Nephron progenitor cell (in vitro differentiated cells): Measurements from ENCODE around the gene PGM2.
A peak's percentile ranks its signal among the peaks of the same experiment; 100 is the strongest.

Experiments used
- DNase-seq: peaks from one replicate; pipeline ENCODE4 v3.0.0; 2021
- H3K27ac Mint-ChIP-seq: 2 replicates; pipeline ENCODE4 v1.8.0; 2021; ENCODE audit warnings: mild to moderate bottlenecking, moderate library complexity, mixed read lengths
- H3K27me3 Mint-ChIP-seq: 2 replicates; pipeline ENCODE4 v1.8.0; 2021; ENCODE audit warnings: mild to moderate bottlenecking, low read depth, mixed read lengths; ENCODE audit not compliant: poor library complexity
- H3K36me3 Mint-ChIP-seq: 2 replicates; pipeline ENCODE4 v1.8.0; 2021; ENCODE audit warnings: low read depth, mixed read lengths
- H3K4me1 Mint-ChIP-seq: 2 replicates; pipeline ENCODE4 v1.8.0; 2021; ENCODE audit warnings: mixed read lengths
- H3K4me3 Mint-ChIP-seq: 2 replicates; pipeline ENCODE4 v1.8.0; 2021; ENCODE audit warnings: mild to moderate bottlenecking, moderate library complexity, mixed read lengths
- H3K9me3 Mint-ChIP-seq: 2 replicates; pipeline ENCODE4 v1.8.0; 2021; ENCODE audit warnings: mild to moderate bottlenecking, moderate library complexity, mixed read lengths
- CTCF ChIP-seq: fragments of 200-600 bp; sonication (generic); IDR thresholded peaks from 2 replicates; pipeline ENCODE4 v1.5.0; 2021; ENCODE audit warnings: antibody characterized with exemption

Gene PGM2

GRCh38 chr4:37891260-37892159 is 65.0 kb downstream of the PGM2 start:
- H3K4me3 Mint-ChIP-seq = peak overlapping the region; percentile 78
- no peak overlapping the region for H3K27ac Mint-ChIP-seq
- H3K36me3 Mint-ChIP-seq = no peaks in the 10 kb centered on the region
- no peaks in the 10 kb centered on the region for H3K9me3 Mint-ChIP-seq
- TF ChIP-seq CTCF = no peak
- H3K4me1 Mint-ChIP-seq = peaks cover 6% of the 10 kb centered on the region
- H3K27me3 Mint-ChIP-seq = peaks cover 95% of the 10 kb centered on the region
- no peak for DNase-seq

GRCh38 chr4:37892641-37893040 is 66.2 kb downstream of the PGM2 start:
- peaks cover 88% of the 10 kb centered on the region for H3K27me3 Mint-ChIP-seq
- H3K9me3 Mint-ChIP-seq = no peaks in the 10 kb centered on the region
- no peaks in the 10 kb centered on the region for H3K36me3 Mint-ChIP-seq
- no peak for DNase-seq
- peak overlapping the region; percentile 40 for H3K4me3 Mint-ChIP-seq
- H3K4me1 Mint-ChIP-seq = peaks cover 6% of the 10 kb centered on the region
- no peak for TF ChIP-seq CTCF
- H3K27ac Mint-ChIP-seq = no peak overlapping the region

DNA sequence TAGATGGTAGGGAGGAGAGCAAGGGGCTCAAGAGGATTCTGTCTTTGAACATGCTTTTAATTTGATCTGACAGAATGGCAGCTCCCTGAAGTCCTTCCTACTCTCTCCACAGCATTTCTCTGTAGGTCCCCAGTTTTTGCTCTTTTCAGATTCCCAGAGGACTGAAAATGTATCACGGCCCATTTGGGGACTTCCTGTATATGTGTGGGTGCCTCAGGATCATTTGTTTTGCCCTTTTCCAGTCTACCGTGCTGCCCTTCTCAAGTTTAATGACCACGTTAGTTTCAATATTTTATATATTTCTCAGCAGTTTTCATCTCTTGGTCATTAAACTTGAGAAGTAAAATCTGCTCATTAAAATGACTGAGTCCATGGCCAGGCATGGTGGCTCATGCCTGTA is 66.7 kb downstream of the PGM2 start:
- no peak for DNase-seq
- Mint-ChIP-seq H3K9me3 (no peaks in the 10 kb centered on the region), H3K4me3 (no peak overlapping the region), H3K27ac (no peak overlapping the region), H3K4me1 (peaks cover 6% of the 10 kb centered on the region), H3K27me3 (peaks cover 83% of the 10 kb centered on the region), H3K36me3 (no peaks in the 10 kb centered on the region)
- no peak for TF ChIP-seq CTCF

- TF ChIP-seq CTCF = no peak
- Mint-ChIP-seq H3K4me3 (no peak overlapping the region), H3K27ac (no peak overlapping the region), H3K4me1 (peaks cover 6% of the 10 kb centered on the region), H3K27me3 (peaks cover 71% of the 10 kb centered on the region), H3K9me3 (peaks cover 3% of the 10 kb centered on the region), H3K36me3 (no peaks in the 10 kb centered on the region)
- no peak for DNase-seq
Measured at GRCh38 chr4:37895271-37895670, 68.8 kb downstream of the PGM2 start.

- Mint-ChIP-seq H3K9me3 (peaks cover 3% of the 10 kb centered on the region), H3K36me3 (no peaks in the 10 kb centered on the region), H3K4me1 (peaks cover 6% of the 10 kb centered on the region), H3K4me3 (no peak overlapping the region), H3K27ac (no peak overlapping the region), H3K27me3 (peaks cover 70% of the 10 kb centered on the region)
- no peak for TF ChIP-seq CTCF
- DNase-seq = no peak
Measured at GRCh38 chr4:37896206-37896860, 69.8 kb downstream of the PGM2 start.
